NCI-H524 treated with DMSO at 0.1 percent for 48 hours (cell line): ENCODE results near the gene FALEC.
A peak's percentile ranks its signal among the peaks of the same experiment; 100 is the strongest.

Experiments
- DNase-seq: peaks from one replicate; lab custom pipeline; 2025; lab: John Stamatoyannopoulos, UW

The FALEC gene

GRCh38 chr1:150515328-150516049 is at the start of gene FALEC:
Gene FALEC, plus strand, starts transcription at chr1:150515752.
- peak; percentile 36 for DNase-seq

- no peak for DNase-seq
Observed at GRCh38 chr1:150466964-150467363, 48.6 kb upstream of the FALEC start.

- DNase-seq, result no peak
Observed at GRCh38 chr1:150469291-150469690, 46.3 kb upstream of the FALEC start.

GRCh38 chr1:150472601-150473200 is 42.9 kb upstream of the FALEC start:
- no peak for DNase-seq

- no peak for DNase-seq
Observed at GRCh38 chr1:150473659-150474058, 41.9 kb upstream of the FALEC start.

- no peak for DNase-seq
Observed at GRCh38 chr1:150474869-150475268, 40.7 kb upstream of the FALEC start.

- no peak for DNase-seq
Observed at GRCh38 chr1:150476754-150477153, 38.8 kb upstream of the FALEC start.

- no peak for DNase-seq
Observed at GRCh38 chr1:150477320-150477719, 38.2 kb upstream of the FALEC start.

GRCh38 chr1:150477733-150478132 is 37.8 kb upstream of the FALEC start:
- DNase-seq, result no peak

GRCh38 chr1:150479370-150479769 is 36.2 kb upstream of the FALEC start:
- DNase-seq, result no peak

- no peak for DNase-seq
Observed at GRCh38 chr1:150479927-150480352, 35.6 kb upstream of the FALEC start.

- DNase-seq, result no peak
Observed at GRCh38 chr1:150484431-150484830, 31.1 kb upstream of the FALEC start.

GRCh38 chr1:150484861-150485260 is 30.7 kb upstream of the FALEC start:
- DNase-seq, result no peak

GRCh38 chr1:150486966-150487762 is 28.4 kb upstream of the FALEC start, which contains the start of gene TARS2:
Gene TARS2, plus strand, starts transcription at chr1:150487419. Its CDS starts 32 bp downstream, at chr1:150487451.
- DNase-seq, result peak; percentile 95

- no peak for DNase-seq
Observed at GRCh38 chr1:150487763-150488115, 27.8 kb upstream of the FALEC start.

- DNase-seq, result no peak
Observed at GRCh38 chr1:150493175-150493574, 22.4 kb upstream of the FALEC start.

- DNase-seq, result no peak
Observed at GRCh38 chr1:150498342-150498741, 17.2 kb upstream of the FALEC start.

GRCh38 chr1:150505431-150505830 is 10.1 kb upstream of the FALEC start:
- no peak for DNase-seq

GRCh38 chr1:150507912-150508864 is 7.4 kb upstream of the FALEC start, which contains the start of gene ECM1:
Gene ECM1, plus strand, starts transcription at chr1:150508109. Its CDS starts 101 bp downstream, at chr1:150508210.
- DNase-seq, result no peak

- no peak for DNase-seq
Observed at GRCh38 chr1:150508982-150509381, 6.6 kb upstream of the FALEC start.

- no peak for DNase-seq
Observed at GRCh38 chr1:150511551-150511950, 4.0 kb upstream of the FALEC start.
